GM12872 (cell line): ENCODE measurements around the gene CADM1.

Experiments
- TF ChIP-seq, protein P1 (sequence below): IDR thresholded peaks from 3 replicates; pipeline ENCODE4 v1.5.1; 2011; ENCODE audit warnings: low read depth, mild to moderate bottlenecking, low read length, moderate library complexity; ENCODE audit not compliant: insufficient read depth

CADM1 gene

DNA sequence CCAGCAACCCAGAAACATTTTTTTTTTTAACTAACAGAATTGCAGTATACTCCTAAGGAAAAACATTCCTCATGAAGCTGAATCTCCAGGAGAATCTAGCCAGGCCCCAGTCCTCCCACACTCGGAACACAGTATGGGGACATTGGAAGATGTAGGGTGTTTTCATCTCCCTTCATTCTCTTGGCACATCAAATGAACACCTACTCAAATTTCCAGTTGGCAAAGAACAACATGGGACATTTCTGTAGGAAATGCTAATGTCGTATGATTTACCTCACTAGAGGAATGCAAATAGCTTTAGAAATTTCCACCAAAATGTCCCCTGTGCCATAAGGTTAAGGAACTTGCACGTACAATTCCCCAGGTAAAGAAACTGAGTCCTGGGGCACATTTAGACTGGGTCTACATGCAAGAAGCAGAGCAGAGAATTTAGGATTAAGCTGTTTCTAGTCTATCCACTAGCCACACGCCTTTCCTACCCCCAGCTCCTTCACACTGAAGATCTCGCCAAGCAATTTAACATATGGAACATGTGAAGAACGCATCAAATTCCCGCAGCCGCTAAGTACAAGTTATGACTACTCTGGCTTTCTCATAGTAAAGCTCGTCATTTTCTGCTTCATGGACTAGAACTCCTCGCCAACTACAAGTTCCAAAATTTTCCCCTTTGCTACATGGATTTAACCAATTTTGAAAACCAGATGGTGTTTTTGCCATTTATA is 2.9 kb upstream of the CADM1 start:
- TF ChIP-seq, protein P1, sequence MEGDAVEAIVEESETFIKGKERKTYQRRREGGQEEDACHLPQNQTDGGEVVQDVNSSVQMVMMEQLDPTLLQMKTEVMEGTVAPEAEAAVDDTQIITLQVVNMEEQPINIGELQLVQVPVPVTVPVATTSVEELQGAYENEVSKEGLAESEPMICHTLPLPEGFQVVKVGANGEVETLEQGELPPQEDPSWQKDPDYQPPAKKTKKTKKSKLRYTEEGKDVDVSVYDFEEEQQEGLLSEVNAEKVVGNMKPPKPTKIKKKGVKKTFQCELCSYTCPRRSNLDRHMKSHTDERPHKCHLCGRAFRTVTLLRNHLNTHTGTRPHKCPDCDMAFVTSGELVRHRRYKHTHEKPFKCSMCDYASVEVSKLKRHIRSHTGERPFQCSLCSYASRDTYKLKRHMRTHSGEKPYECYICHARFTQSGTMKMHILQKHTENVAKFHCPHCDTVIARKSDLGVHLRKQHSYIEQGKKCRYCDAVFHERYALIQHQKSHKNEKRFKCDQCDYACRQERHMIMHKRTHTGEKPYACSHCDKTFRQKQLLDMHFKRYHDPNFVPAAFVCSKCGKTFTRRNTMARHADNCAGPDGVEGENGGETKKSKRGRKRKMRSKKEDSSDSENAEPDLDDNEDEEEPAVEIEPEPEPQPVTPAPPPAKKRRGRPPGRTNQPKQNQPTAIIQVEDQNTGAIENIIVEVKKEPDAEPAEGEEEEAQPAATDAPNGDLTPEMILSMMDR: no peak

DNA sequence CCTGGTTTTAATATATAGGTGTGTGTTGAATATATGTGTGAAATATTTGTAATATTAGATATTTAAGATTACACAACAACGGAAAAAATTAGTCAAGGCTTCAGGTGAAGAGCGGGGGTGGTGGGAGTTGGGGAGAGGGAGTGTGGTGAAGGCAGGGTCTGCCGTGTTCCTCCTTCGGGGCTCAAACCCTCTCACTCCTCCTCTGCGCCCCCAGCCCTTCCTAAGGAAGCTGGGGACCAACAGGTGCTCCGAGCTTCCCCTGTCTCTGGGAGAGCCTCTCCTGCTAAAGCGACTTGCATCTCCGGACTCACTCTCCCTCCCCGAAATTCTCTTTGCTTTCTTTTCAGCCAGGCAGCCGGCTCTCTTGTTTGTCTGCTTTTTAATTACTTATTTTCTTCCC is 960 bp upstream of the CADM1 start:
- TF ChIP-seq, protein P1: no peak

DNA sequence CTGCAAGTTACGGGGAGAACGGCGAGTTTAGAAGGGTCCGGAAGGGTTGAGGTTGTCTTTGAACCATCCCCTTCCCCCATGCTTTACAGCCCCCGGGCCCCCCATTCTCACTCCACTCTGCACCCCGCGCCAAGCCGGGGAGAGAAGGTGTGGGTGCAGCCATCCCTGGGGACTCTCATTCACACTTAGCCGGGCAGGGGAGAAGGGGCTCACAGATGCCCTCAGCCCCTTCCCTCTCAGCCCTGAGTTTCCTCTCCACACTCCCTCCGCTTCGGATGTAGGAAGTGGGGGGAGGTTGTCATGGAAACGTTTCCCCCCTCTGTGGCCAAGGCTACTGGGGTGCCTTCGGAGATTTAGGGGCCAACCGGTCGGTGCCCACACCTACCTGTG is 334 bp downstream of the CADM1 start:
- TF ChIP-seq, protein P1: no peak

DNA sequence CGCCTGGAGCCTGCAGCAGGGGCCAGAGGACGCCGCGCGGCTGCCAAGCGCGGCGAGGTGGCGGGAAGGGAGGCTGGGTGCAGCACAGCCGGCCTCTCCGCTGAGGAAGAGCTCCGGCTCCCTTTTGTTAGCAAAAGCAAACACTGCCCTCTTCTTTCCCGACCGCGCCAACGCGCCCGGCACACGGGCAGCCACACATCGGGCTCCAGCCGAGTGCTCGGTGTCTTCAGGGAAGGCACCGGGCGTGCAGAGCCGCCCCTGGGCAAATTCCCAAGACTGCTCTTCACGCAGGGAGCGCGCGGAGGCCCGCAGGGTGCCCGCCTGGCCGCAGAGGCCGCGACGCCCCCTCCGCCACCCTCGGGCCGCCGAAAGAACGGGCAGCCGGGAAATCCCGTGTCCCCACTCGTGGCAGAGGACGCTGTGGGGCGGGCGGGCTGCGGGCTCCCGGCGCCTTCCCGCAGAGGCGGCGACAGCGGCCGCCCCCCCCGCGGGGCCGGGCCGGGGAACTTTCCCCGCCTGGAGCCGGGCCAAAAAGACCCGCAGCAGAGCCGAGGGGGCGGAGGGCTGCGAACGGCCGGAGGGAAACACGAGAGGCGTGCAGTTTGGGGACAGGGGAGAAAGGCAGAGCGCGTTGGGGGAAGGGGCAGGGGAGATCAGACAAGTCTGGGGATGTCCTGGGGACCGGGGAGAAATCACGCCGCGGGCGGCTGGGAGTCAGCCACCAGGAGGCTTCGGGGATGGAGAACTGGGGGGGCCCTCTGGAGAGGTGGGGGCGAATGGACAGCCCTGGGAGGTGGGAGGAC is 931 bp downstream of the CADM1 start:
- TF ChIP-seq, protein P1: no peak

DNA sequence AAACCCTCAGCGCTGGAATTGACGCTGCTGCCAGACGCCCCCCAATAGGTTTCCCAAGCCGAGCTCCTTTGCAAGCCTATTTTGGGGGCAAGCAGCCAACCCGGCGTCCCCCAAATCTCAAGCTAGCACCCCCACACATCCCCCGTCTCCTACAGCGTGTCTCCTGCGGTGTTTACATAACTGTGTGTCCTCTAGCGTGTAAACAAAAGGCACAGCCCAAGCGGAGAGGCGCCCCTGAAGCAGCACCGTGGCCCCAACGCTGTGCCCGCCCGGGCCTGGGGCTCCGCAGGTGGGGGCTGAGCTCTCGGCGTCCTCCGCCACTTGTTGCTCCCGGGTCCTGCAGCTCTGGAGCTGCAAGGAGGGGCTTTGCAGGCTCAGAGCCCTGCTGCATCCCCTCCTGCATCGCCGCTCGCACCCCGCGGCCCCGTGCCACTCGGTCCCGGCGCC is 1.6 kb downstream of the CADM1 start:
- TF ChIP-seq, protein P1: no peak

DNA sequence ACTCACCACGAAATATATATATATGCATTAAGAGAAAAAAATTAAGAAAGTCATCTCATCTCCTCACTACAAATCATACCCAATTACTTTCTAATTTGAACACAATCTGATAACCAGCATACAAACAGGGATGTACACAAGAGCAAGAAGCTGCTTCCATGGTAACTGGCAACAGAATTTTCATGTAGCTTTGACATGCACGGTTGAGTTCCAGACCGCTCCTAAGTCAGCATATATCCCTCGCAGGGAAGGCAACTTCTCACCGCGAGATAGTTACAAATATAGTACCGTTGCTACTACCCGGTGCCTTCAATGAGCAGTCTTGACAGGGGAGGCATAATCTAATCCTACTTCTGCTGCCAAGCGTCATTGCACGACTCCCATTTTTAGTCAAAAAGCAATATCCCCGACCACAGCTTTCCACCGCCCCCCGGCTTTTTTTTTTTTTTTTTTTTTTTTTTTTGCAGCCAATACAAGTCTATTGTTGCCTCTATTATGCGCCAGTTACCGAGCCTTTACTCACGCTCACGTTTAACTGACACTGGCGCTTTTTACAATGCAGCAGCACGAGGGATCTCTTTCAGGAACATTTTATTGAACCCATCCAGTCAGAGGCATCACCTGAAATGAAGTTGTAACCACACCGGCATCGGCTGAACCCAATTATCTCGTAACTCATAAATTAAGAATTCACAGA is 2.2 kb downstream of the CADM1 start:
- TF ChIP-seq, protein P1: no peak

DNA sequence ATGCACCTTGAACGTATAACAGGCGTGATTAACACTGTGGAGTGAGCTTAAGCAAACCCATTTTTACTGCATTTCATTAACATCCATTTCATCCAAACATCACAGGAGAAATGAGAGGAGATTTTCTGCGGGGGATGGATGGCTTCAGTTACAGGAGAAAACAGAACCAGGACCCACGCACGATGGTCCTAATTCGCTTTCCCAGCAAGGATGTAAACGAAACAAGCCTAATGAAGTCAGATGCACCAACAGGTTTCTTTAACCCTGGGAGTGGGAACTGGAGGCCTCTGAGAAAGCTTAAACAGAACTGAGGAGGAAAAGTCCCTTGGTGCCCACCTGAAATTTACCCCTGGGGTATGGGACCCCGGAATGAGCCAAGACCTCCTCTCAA is 2.7 kb downstream of the CADM1 start:
- TF ChIP-seq, protein P1: no peak
